K562 (cell line): Measurements from ENCODE around the gene TMEM127. TPM values are rescaled to one million over a fixed set of nuclear protein-coding genes. Genes with fewer than 3 reads are reported as not detected.
A peak's percentile ranks its signal among the peaks of the same experiment; 100 is the strongest.

ENCODE experiments used
- ATF1 ChIP-seq, 2 experiments: fragments of 450-650 bp in 1 of 2; IDR thresholded peaks; 2 replicates each; pipeline ENCODE4 v1.6.1; 2016; ENCODE audit warnings: missing compliant biosample characterization in 1 of 2, missing genetic modification characterization in 1 of 2
- BCLAF1 ChIP-seq, 2 experiments: fragments of 450-650 bp in 1 of 2; IDR thresholded peaks; 2 replicates each; pipeline ENCODE4 v1.6.1; 2011 to 2017; ENCODE audit warnings: low read depth in 2 of 2, antibody characterized with exemption in 1 of 2, borderline replicate concordance in 1 of 2, low read length in 1 of 2, mild to moderate bottlenecking in 1 of 2, mixed read lengths in 1 of 2; ENCODE audit not compliant: control insufficient read depth in 1 of 2
- CBFB ChIP-seq: sonication (generic); formaldehyde crosslinking; IDR thresholded peaks from 2 replicates; pipeline ENCODE4 v1.4.0; 2020; ENCODE audit warnings: mild to moderate bottlenecking, missing genetic modification reagents
- HNRNPUL1 ChIP-seq: fragments of 200-400 bp; formaldehyde crosslinking; IDR thresholded peaks from 2 replicates; pipeline ENCODE4 v1.6.1; 2017; ENCODE audit warnings: low read length
- MAFG ChIP-seq: fragments of 450-650 bp; conservative IDR thresholded peaks from 2 replicates; pipeline ENCODE4 v1.6.1; 2016; ENCODE audit warnings: missing genetic modification characterization, missing compliant biosample characterization
- MCM2 ChIP-seq: fragments of 450-650 bp; IDR thresholded peaks from 2 replicates; pipeline ENCODE4 v1.6.1; 2017; ENCODE audit warnings: low read depth, mild to moderate bottlenecking
- MLLT1 ChIP-seq, 2 experiments: fragments of 450-650 bp; IDR thresholded peaks; 2 replicates each; pipeline ENCODE4 v1.6.1; 2016
- NCOA2 ChIP-seq, 2 experiments: fragments of 450-650 bp; IDR thresholded peaks; 2 replicates each; pipeline ENCODE4 v1.6.1; 2018; ENCODE audit warnings: mild to moderate bottlenecking in 2 of 2, moderate library complexity in 1 of 2; ENCODE audit not compliant: partially characterized antibody in 2 of 2
- POLR3A ChIP-seq: IDR thresholded peaks from 2 replicates; pipeline ENCODE4 v1.6.1; 2011; ENCODE audit warnings: borderline replicate concordance, mild to moderate bottlenecking, moderate library complexity; ENCODE audit not compliant: insufficient read length, insufficient read depth; ENCODE audit errors: extremely low read depth
- TAF1 ChIP-seq: IDR thresholded peaks from 2 replicates; pipeline ENCODE4 v1.6.1; 2011; ENCODE audit warnings: mild to moderate bottlenecking, low read length, moderate library complexity; ENCODE audit not compliant: insufficient read depth, control insufficient read depth, severe bottlenecking; ENCODE audit errors: extremely low read depth
- ZFX ChIP-seq: sonication (generic); formaldehyde crosslinking; IDR thresholded peaks from 2 replicates; pipeline ENCODE4 v1.8.0; 2022; ENCODE audit warnings: mild to moderate bottlenecking, missing genetic modification reagents, moderate library complexity
- ZNF280A ChIP-seq: fragments of 450-650 bp; IDR thresholded peaks from 2 replicates; pipeline ENCODE4 v1.6.1; 2018; ENCODE audit warnings: mild to moderate bottlenecking, low read depth; ENCODE audit not compliant: partially characterized antibody
- ZNF3 ChIP-seq: fragments of 250-450 bp; sonication (Bioruptor Pico); IDR thresholded peaks from 2 replicates; pipeline ENCODE4 v1.5.0; 2021; ENCODE audit warnings: mild to moderate bottlenecking, moderate library complexity
- ZNF324 ChIP-seq: fragments of 250-450 bp; sonication (Bioruptor Pico); IDR thresholded peaks from 2 replicates; pipeline ENCODE4 v1.4.0; 2020; ENCODE audit warnings: mild to moderate bottlenecking
- ZNF785 ChIP-seq: fragments of 250-450 bp; sonication (Bioruptor Pico); IDR thresholded peaks from 2 replicates; pipeline ENCODE4 v1.4.0; 2020; ENCODE audit warnings: mild to moderate bottlenecking
- polyA plus RNA-seq, 8 experiments: library from polyadenylated mRNA; depleted of rRNA in 4 of 8; stranded (reverse) in 5 of 8; unstranded in 3 of 8; fragments of >200 nt; fragmentation: Nextera tagmentation in 2 of 8; fragmentation: Illumina TruSeq in 1 of 8; extraction: Ambion mirVana in 2 of 8; extraction: Trizol in 1 of 8; gene quantifications; 2 replicates each; pipeline versions ENCODE4 v1.2.1 to v1.2.3, GENCODE V29; 2011 to 2014; ENCODE audit warnings: inconsistent platforms in 1 of 8, missing spikeins in 1 of 8
- total RNA-seq, 7 experiments: library from RNA; depleted of rRNA in 6 of 7; stranded (reverse); fragments of >200 nt in 6 of 7; fragmentation: Illumina TruSeq in 2 of 7; extraction: Trizol in 2 of 7; gene quantifications; 2 replicates each; pipeline versions ENCODE4 v1.2.1 to v1.2.3, GENCODE V29; 2011 to 2021; ENCODE audit warnings: low replicate concordance in 1 of 7
- TF ChIP-seq, protein P1 (sequence below), 2 experiments: fragments of 200-800 bp in 1 of 2; sonication (Bioruptor generic) in 1 of 2; sonication (generic) in 1 of 2; formaldehyde crosslinking in 1 of 2; IDR thresholded peaks in 1 of 2; conservative IDR thresholded peaks in 1 of 2; 2 replicates each; pipeline versions ENCODE4 v1.5.0 to v1.6.1; 2016 to 2020; ENCODE audit warnings: missing compliant biosample characterization in 1 of 2, missing genetic modification characterization in 1 of 2, missing genetic modification reagents in 1 of 2
- TF ChIP-seq, protein P2 (sequence below): fragments of 450-650 bp; IDR thresholded peaks from 2 replicates; pipeline ENCODE4 v1.6.1; 2016; ENCODE audit warnings: antibody characterized with exemption

Gene TMEM127
- total and polyA plus RNA-seq, 9 of the 15 experiments (the other 6 are each of a cell fraction or from before 2014, with no cell fraction given), result 1.7 to 20.0 (median 9.9) TPM

GRCh38 chr2:96209011-96209728 lies 56.6 kb downstream of the TMEM127 start (continued):
- TF ChIP-seq ZNF324 (CRISPR knock-in tag) (no peak), ZFX (CRISPR knock-in tag) (no peak), CBFB (CRISPR knock-in tag) (no peak), MLLT1 (IDR thresholded peaks at IDR 0.05) (no peak), MAFG (tag) (no peak), ZNF3 (CRISPR knock-in tag) (no peak), MCM2 (no peak), ZNF280A (no peak), ATF1 (CRISPR knock-in tag; IDR thresholded peaks at IDR 0.05) (no peak), ATF1 (tag; IDR thresholded peaks at IDR 0.05) (peak; percentile 64; the same call in 1 of the 2 replicates), TAF1 (peak; percentile 79), NCOA2 (IDR thresholded peaks at IDR 0.05; ENCODE audit: partially characterized antibody in 2 of 2) (no peak), ZNF785 (CRISPR knock-in tag) (no peak), BCLAF1 (IDR thresholded peaks at IDR 0.05; ENCODE audit: borderline replicate concordance in 1 of 2, control insufficient read depth in 1 of 2, low read depth in 2 of 2, low read length in 1 of 2) (no peak), HNRNPUL1 (no peak), POLR3A (no peak)
- TF ChIP-seq, protein P1, sequence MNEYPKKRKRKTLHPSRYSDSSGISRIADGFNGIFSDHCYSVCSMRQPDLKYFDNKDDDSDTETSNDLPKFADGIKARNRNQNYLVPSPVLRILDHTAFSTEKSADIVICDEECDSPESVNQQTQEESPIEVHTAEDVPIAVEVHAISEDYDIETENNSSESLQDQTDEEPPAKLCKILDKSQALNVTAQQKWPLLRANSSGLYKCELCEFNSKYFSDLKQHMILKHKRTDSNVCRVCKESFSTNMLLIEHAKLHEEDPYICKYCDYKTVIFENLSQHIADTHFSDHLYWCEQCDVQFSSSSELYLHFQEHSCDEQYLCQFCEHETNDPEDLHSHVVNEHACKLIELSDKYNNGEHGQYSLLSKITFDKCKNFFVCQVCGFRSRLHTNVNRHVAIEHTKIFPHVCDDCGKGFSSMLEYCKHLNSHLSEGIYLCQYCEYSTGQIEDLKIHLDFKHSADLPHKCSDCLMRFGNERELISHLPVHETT (CRISPR knock-in tag; conservative IDR thresholded peaks at IDR 0.05 in 1 of 2, IDR thresholded peaks at IDR 0.05 in 1 of 2), result peak in 1 of 2 experiments; percentile 60; a peak in 1 of 4 replicates
- TF ChIP-seq, protein P2, sequence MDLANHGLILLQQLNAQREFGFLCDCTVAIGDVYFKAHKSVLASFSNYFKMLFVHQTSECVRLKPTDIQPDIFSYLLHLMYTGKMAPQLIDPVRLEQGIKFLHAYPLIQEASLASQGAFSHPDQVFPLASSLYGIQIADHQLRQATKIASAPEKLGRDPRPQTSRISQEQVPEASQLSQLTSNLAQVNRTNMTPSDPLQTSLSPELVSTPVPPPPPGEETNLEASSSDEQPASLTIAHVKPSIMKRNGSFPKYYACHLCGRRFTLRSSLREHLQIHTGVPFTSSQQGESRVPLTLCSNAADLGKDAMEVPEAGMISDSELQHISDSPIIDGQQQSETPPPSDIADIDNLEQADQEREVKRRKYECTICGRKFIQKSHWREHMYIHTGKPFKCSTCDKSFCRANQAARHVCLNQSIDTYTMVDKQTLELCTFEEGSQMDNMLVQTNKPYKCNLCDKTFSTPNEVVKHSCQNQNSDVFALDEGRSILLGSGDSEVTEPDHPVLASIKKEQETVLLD, result no peak
